ENCODE measurements around the gene PDE11A.

DNA sequence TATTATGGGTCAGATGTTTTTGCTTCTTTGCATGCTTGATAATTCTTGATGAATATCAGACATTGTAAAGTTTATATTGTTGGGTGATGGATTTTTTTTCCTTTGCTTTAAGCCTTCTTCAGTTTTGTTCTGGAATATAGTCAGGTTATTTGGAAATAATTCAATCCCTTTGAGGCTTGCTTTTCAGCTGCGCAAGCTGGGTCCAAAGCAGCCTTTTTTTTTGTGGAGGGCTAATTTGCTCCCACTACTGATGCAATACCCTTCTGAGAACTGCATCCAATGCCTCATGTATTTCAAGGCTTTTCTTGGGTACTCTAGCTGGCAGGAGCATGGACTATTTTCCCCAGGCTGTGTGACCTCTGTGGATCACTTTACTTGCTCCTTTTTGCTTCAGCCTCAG is 434.1 kb downstream of the PDE11A start:
- TF ChIP-seq EZH2 (IDR thresholded peaks at IDR 0.05; ENCODE audit: insufficient read depth, poor library complexity, severe bottlenecking) (no peak), EZH2phosphoT487 (IDR thresholded peaks at IDR 0.05; ENCODE audit: insufficient read depth, low read depth) (no peak)

Measured in GM23248 (cell line).